Glutamatergic neuron (in vitro differentiated cells): ENCODE measurements around the gene KRTAP20-4. TPM values are rescaled to one million over a fixed set of nuclear protein-coding genes. Genes with fewer than 3 reads are reported as not detected.

Source experiments
- DNase-seq: peaks from one replicate; pipeline ENCODE4 v3.0.0; 2022
- H3K27ac Mint-ChIP-seq: one replicate; pipeline ENCODE4 v1.8.0; 2020; ENCODE audit warnings: mild to moderate bottlenecking, mixed read lengths, inconsistent platforms; ENCODE audit not compliant: unreplicated experiment
- H3K27me3 Mint-ChIP-seq: one replicate; pipeline ENCODE4 v1.8.0; 2020; ENCODE audit warnings: mild to moderate bottlenecking, moderate library complexity, mixed read lengths, inconsistent platforms; ENCODE audit not compliant: unreplicated experiment
- H3K36me3 Mint-ChIP-seq: one replicate; pipeline ENCODE4 v1.8.0; 2020; ENCODE audit warnings: mild to moderate bottlenecking, mixed read lengths, inconsistent platforms; ENCODE audit not compliant: unreplicated experiment
- H3K4me1 Mint-ChIP-seq: one replicate; pipeline ENCODE4 v1.8.0; 2020; ENCODE audit warnings: mild to moderate bottlenecking, low read depth, mixed read lengths, inconsistent platforms; ENCODE audit not compliant: unreplicated experiment
- H3K4me3 Mint-ChIP-seq: one replicate; pipeline ENCODE4 v1.8.0; 2020; ENCODE audit warnings: mild to moderate bottlenecking, mixed read lengths, inconsistent platforms; ENCODE audit not compliant: unreplicated experiment
- H3K9me3 Mint-ChIP-seq: one replicate; pipeline ENCODE4 v1.8.0; 2020; ENCODE audit warnings: mild to moderate bottlenecking, moderate library complexity, mixed read lengths, inconsistent platforms; ENCODE audit not compliant: unreplicated experiment
- CTCF ChIP-seq: fragments of 200-600 bp; sonication (generic); IDR thresholded peaks from one replicate; pipeline ENCODE4 v1.5.0; 2021; ENCODE audit not compliant: partially characterized antibody, unreplicated experiment
- long read RNA-seq: library from polyadenylated mRNA; unstranded; transcript quantifications from one replicate; pipeline ENCODE4 v2.0.0, GENCODE V29; 2020; ENCODE audit not compliant: unreplicated experiment
- total RNA-seq: library from RNA; stranded (reverse); fragmentation: NEBNext Ultra II Directional; extraction: Animal tissue kit (Norgen Biotek cat#: 25700); gene quantifications from one replicate; pipeline ENCODE4 v1.2.1, GENCODE V29; 2021; ENCODE audit not compliant: unreplicated experiment

KRTAP20-4 gene
- total RNA-seq, result not detected
- long read RNA-seq, result 0 reads

GRCh38 chr21:30620522-30620921 lies at the start of gene KRTAP20-4:
KRTAP20-4 (plus strand) TSS chr21:30620627.
- Mint-ChIP-seq H3K36me3 (peaks cover 7% of the 10 kb centered on the region), H3K9me3 (peaks cover 2% of the 10 kb centered on the region), H3K4me3 (no peak within 1 kb of the TSS), H3K4me1 (no peaks in the 10 kb centered on the region), H3K27ac (no peak within 1 kb of the TSS), H3K27me3 (no peaks in the 10 kb centered on the region)
- no peak for DNase-seq
- TF ChIP-seq CTCF, result no peak

- Mint-ChIP-seq H3K27ac (no peak overlapping the region), H3K27me3 (no peaks in the 10 kb centered on the region), H3K36me3 (no peaks in the 10 kb centered on the region), H3K4me3 (no peak overlapping the region), H3K9me3 (no peaks in the 10 kb centered on the region), H3K4me1 (no peaks in the 10 kb centered on the region)
- no peak for TF ChIP-seq CTCF
- no peak for DNase-seq
Observed at GRCh38 chr21:30577766-30578165, 42.7 kb upstream of the KRTAP20-4 start.

- no peaks in the 10 kb centered on the region for H3K9me3 Mint-ChIP-seq
- no peaks in the 10 kb centered on the region for H3K4me1 Mint-ChIP-seq
- no peak overlapping the region for H3K27ac Mint-ChIP-seq
- no peak overlapping the region for H3K4me3 Mint-ChIP-seq
- TF ChIP-seq CTCF, result no peak
- no peaks in the 10 kb centered on the region for H3K27me3 Mint-ChIP-seq
- no peaks in the 10 kb centered on the region for H3K36me3 Mint-ChIP-seq
- DNase-seq, result no peak
Observed at GRCh38 chr21:30579346-30579745, 41.1 kb upstream of the KRTAP20-4 start.

- no peaks in the 10 kb centered on the region for H3K4me1 Mint-ChIP-seq
- no peaks in the 10 kb centered on the region for H3K36me3 Mint-ChIP-seq
- DNase-seq, result no peak
- no peaks in the 10 kb centered on the region for H3K9me3 Mint-ChIP-seq
- H3K4me3 Mint-ChIP-seq, result no peak overlapping the region
- no peaks in the 10 kb centered on the region for H3K27me3 Mint-ChIP-seq
- no peak for TF ChIP-seq CTCF
- H3K27ac Mint-ChIP-seq, result no peak overlapping the region
Observed at GRCh38 chr21:30580132-30580531, 40.3 kb upstream of the KRTAP20-4 start.

GRCh38 chr21:30582870-30583269 lies 37.6 kb upstream of the KRTAP20-4 start:
- Mint-ChIP-seq H3K27ac (no peak overlapping the region), H3K4me1 (no peaks in the 10 kb centered on the region), H3K9me3 (no peaks in the 10 kb centered on the region), H3K36me3 (no peaks in the 10 kb centered on the region), H3K4me3 (no peak overlapping the region), H3K27me3 (no peaks in the 10 kb centered on the region)
- TF ChIP-seq CTCF, result no peak
- no peak for DNase-seq
